Ureter (tissue), 1 donor: ENCODE data around the gene PRKAR1B. TPM values are rescaled to one million over a fixed set of nuclear protein-coding genes. Genes with fewer than 3 reads are reported as not detected.

Experiments
- DNase-seq: peaks from one replicate; pipeline ENCODE4 v3.0.0-alpha.2; 2020; ENCODE audit warnings: low spot score
- total RNA-seq: library from RNA; stranded (reverse); gene quantifications from one replicate; pipeline ENCODE4 v1.2.4, GENCODE V29; 2023
- donor health status: DM: yes; HTN: yes; CAD: no.

Gene PRKAR1B
- total RNA-seq, 1 donor from 2014 or later, result 20.5 TPM

- DNase-seq, result no peak
These were observed 123.7 kb downstream of the PRKAR1B start for GRCh38 chr7:603152-603951.

- no peak for DNase-seq
These were observed 124.5 kb downstream of the PRKAR1B start for GRCh38 chr7:602341-603141.

- DNase-seq, result no peak
These were observed 125.3 kb downstream of the PRKAR1B start for GRCh38 chr7:601595-602340.

GRCh38 chr7:601036-601594, 126.0 kb downstream of the PRKAR1B start:
- no peak for DNase-seq

GRCh38 chr7:600149-601035, 126.7 kb downstream of the PRKAR1B start:
- no peak for DNase-seq

GRCh38 chr7:598899-599298, 128.2 kb downstream of the PRKAR1B start:
- DNase-seq, result no peak

GRCh38 chr7:597348-598178, 129.5 kb downstream of the PRKAR1B start:
- DNase-seq, result no peak

GRCh38 chr7:596819-597182, 130.3 kb downstream of the PRKAR1B start:
- no peak for DNase-seq

GRCh38 chr7:596071-596818, 130.8 kb downstream of the PRKAR1B start:
- DNase-seq, result no peak

- no peak for DNase-seq
These were observed 131.5 kb downstream of the PRKAR1B start for GRCh38 chr7:595621-596010.

- DNase-seq, result no peak
These were observed 132.0 kb downstream of the PRKAR1B start for GRCh38 chr7:594920-595620.

GRCh38 chr7:594212-594913, 132.7 kb downstream of the PRKAR1B start:
- no peak for DNase-seq

- no peak for DNase-seq
These were observed 133.6 kb downstream of the PRKAR1B start for GRCh38 chr7:593324-594115.

GRCh38 chr7:591856-592628, 135.0 kb downstream of the PRKAR1B start:
- no peak for DNase-seq

GRCh38 chr7:590731-591551, 136.1 kb downstream of the PRKAR1B start:
- no peak for DNase-seq
